K562 (cell line): ENCODE results near the gene FAM199X.

Experiments
- ARNT ChIP-seq, 2 experiments: fragments of 450-650 bp; IDR thresholded peaks; 2 replicates each; pipeline ENCODE4 v1.6.1; 2016; ENCODE audit warnings: mild to moderate bottlenecking in 1 of 2
- CHD1 ChIP-seq: fragments of 200-600 bp; sonication (generic); IDR thresholded peaks from one replicate; pipeline ENCODE4 v1.6.1; 2012; ENCODE audit warnings: mild to moderate bottlenecking, moderate library complexity, low read length, inconsistent platforms
- CTCF ChIP-seq, 3 experiments: IDR thresholded peaks in 2 of 3; conservative IDR thresholded peaks in 1 of 3; 2 replicates each; pipeline ENCODE4 v1.5.1; 2011 to 2012; ENCODE audit warnings: low read length in 3 of 3, mild to moderate bottlenecking in 3 of 3, control low read depth in 2 of 3, improper control_type of control experiment in 1 of 3, inconsistent platforms in 1 of 3, low read depth in 1 of 3, mixed read lengths in 1 of 3, moderate library complexity in 1 of 3; ENCODE audit not compliant: insufficient read depth in 2 of 3
- FOS ChIP-seq: IDR thresholded peaks from 3 replicates; pipeline ENCODE4 v1.6.1; 2011; ENCODE audit not compliant: insufficient read length; ENCODE audit errors: extremely low read depth
- NCOA6 ChIP-seq: fragments of 450-650 bp; IDR thresholded peaks from 2 replicates; pipeline ENCODE4 v1.6.1; 2017; ENCODE audit warnings: mild to moderate bottlenecking
- PCBP1 ChIP-seq: fragments of 200-400 bp; formaldehyde crosslinking; IDR thresholded peaks from 2 replicates; pipeline ENCODE4 v1.6.1; 2018; ENCODE audit warnings: mild to moderate bottlenecking, low read depth, low read length; ENCODE audit not compliant: poor library complexity, severe bottlenecking
- RAD51 ChIP-seq: fragments of 450-650 bp; IDR thresholded peaks from 2 replicates; pipeline ENCODE4 v1.7.1; 2016; ENCODE audit warnings: low read depth, mild to moderate bottlenecking, borderline replicate concordance
- THAP7 ChIP-seq: fragments of 250-450 bp; sonication (Bioruptor Pico); IDR thresholded peaks from 2 replicates; pipeline ENCODE4 v1.5.0; 2021
- TSHZ1 ChIP-seq: fragments of 250-450 bp; sonication (Bioruptor Pico); IDR thresholded peaks from 2 replicates; pipeline ENCODE4 v1.4.0; 2020; ENCODE audit warnings: mild to moderate bottlenecking, moderate library complexity
- ZNF175 ChIP-seq: fragments of 200-800 bp; sonication (Bioruptor generic); IDR thresholded peaks from 2 replicates; pipeline ENCODE4 v1.6.1; 2016; ENCODE audit warnings: low read depth, mild to moderate bottlenecking, missing genetic modification characterization, missing compliant biosample characterization
- ZNF780A ChIP-seq: fragments of 250-450 bp; sonication (Bioruptor Pico); IDR thresholded peaks from 2 replicates; pipeline ENCODE4 v1.5.0; 2021; ENCODE audit warnings: mild to moderate bottlenecking
- TF ChIP-seq, protein P1 (sequence below): sonication (generic); formaldehyde crosslinking; IDR thresholded peaks from 2 replicates; pipeline ENCODE4 v1.8.1; 2022; ENCODE audit warnings: missing genetic modification reagents
- TF ChIP-seq, protein P2 (sequence below), 2 experiments: fragments of 450-650 bp in 1 of 2; sonication (generic) in 1 of 2; formaldehyde crosslinking; conservative IDR thresholded peaks; 2 replicates each; pipeline versions ENCODE4 v1.4.0 to v1.8.1; 2020 to 2022; ENCODE audit warnings: mild to moderate bottlenecking in 1 of 2, missing genetic modification reagents in 1 of 2
- TF ChIP-seq, protein P3 (sequence below): sonication (generic); formaldehyde crosslinking; IDR thresholded peaks from 2 replicates; pipeline ENCODE4 v1.8.1; 2023; ENCODE audit warnings: mild to moderate bottlenecking, missing genetic modification reagents, moderate library complexity

DNA sequence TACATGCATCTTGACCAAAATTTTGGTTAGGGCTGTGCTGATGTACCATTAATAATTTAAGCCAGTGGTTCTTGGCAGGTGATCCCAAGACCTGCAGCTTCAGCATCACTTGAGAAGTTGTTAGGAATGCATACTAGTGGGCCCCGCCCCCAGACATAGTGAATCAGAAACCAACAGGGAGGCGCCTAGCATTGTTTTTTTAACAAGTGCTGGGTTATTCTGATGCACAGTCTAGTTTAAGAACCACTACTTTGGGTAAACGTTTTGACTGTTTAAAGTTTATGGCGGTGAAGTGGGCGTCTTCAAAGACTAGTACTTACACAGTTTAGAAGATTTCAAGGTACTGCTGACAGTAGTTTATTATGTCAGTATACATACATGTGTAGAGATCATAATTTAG lies 23.6 kb downstream of the FAM199X start:
- TF ChIP-seq, protein P1, sequence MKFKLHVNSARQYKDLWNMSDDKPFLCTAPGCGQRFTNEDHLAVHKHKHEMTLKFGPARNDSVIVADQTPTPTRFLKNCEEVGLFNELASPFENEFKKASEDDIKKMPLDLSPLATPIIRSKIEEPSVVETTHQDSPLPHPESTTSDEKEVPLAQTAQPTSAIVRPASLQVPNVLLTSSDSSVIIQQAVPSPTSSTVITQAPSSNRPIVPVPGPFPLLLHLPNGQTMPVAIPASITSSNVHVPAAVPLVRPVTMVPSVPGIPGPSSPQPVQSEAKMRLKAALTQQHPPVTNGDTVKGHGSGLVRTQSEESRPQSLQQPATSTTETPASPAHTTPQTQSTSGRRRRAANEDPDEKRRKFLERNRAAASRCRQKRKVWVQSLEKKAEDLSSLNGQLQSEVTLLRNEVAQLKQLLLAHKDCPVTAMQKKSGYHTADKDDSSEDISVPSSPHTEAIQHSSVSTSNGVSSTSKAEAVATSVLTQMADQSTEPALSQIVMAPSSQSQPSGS, result no peak
- TF ChIP-seq TSHZ1 (CRISPR knock-in tag) (no peak), ZNF780A (CRISPR knock-in tag) (no peak), FOS (no peak), PCBP1 (no peak), CTCF (IDR thresholded peaks at IDR 0.05 in 2 of 3, conservative IDR thresholded peaks at IDR 0.05 in 1 of 3; ENCODE audit: insufficient read depth in 2 of 3, low read depth in 1 of 3, low read length in 3 of 3) (no peak), THAP7 (CRISPR knock-in tag) (no peak), RAD51 (no peak), ARNT (IDR thresholded peaks at IDR 0.05) (no peak), ZNF175 (CRISPR knock-in tag) (no peak), CHD1 (no peak), NCOA6 (no peak)
- TF ChIP-seq, protein P2, sequence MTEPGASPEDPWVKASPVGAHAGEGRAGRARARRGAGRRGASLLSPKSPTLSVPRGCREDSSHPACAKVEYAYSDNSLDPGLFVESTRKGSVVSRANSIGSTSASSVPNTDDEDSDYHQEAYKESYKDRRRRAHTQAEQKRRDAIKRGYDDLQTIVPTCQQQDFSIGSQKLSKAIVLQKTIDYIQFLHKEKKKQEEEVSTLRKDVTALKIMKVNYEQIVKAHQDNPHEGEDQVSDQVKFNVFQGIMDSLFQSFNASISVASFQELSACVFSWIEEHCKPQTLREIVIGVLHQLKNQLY (CRISPR knock-in tag; conservative IDR thresholded peaks at IDR 0.05), result no peak
- TF ChIP-seq, protein P3, sequence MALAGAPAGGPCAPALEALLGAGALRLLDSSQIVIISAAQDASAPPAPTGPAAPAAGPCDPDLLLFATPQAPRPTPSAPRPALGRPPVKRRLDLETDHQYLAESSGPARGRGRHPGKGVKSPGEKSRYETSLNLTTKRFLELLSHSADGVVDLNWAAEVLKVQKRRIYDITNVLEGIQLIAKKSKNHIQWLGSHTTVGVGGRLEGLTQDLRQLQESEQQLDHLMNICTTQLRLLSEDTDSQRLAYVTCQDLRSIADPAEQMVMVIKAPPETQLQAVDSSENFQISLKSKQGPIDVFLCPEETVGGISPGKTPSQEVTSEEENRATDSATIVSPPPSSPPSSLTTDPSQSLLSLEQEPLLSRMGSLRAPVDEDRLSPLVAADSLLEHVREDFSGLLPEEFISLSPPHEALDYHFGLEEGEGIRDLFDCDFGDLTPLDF (CRISPR knock-in tag), result no peak
